ENCODE results near the gene STMP1.

STMP1 gene

GRCh38 chr7:135697276-135698049, 35.1 kb downstream of the STMP1 start:
- no peaks in the 10 kb centered on the region for H3K36me3 ChIP-seq (ENCODE audit: insufficient read depth, low read length)
- no peak overlapping the region for H3K27ac ChIP-seq (ENCODE audit: low read depth, low read length)
- H3K4me3 ChIP-seq (ENCODE audit: low read depth, low read length) = no peak overlapping the region
- no peaks in the 10 kb centered on the region for H3K4me1 ChIP-seq (ENCODE audit: control insufficient read depth, insufficient read depth, low read length, unreplicated experiment)
- no peaks in the 10 kb centered on the region for H3K27me3 ChIP-seq (ENCODE audit: insufficient read depth, low read length)
- H3K79me2 ChIP-seq (ENCODE audit: control insufficient read depth, insufficient read depth, low read length, unreplicated experiment) = no peaks in the 10 kb centered on the region
- H2AFZ ChIP-seq (ENCODE audit: low read length, unreplicated experiment) = no peak overlapping the region

- H3K4me1 ChIP-seq (ENCODE audit: control insufficient read depth, insufficient read depth, low read length, unreplicated experiment) = peaks cover 8% of the 10 kb centered on the region
These were observed 41.8 kb downstream of the STMP1 start for GRCh38 chr7:135704074-135704473.

GRCh38 chr7:135704698-135705097, 42.4 kb downstream of the STMP1 start:
- Histone ChIP-seq H3K79me2 (ENCODE audit: control insufficient read depth, insufficient read depth, low read length, unreplicated experiment) (no peaks in the 10 kb centered on the region), H3K4me3 (ENCODE audit: low read depth, low read length) (no peak overlapping the region), H3K4me1 (ENCODE audit: control insufficient read depth, insufficient read depth, low read length, unreplicated experiment) (peaks cover 8% of the 10 kb centered on the region), H3K36me3 (ENCODE audit: insufficient read depth, low read length) (no peaks in the 10 kb centered on the region), H3K27ac (ENCODE audit: low read depth, low read length) (no peak overlapping the region), H3K27me3 (ENCODE audit: insufficient read depth, low read length) (no peaks in the 10 kb centered on the region), H2AFZ (ENCODE audit: low read length, unreplicated experiment) (no peak overlapping the region)

More at GRCh38 chr7:135704074-135704473, 41.8 kb downstream of the STMP1 start:
- H3K27me3 ChIP-seq (ENCODE audit: insufficient read depth, low read length) = no peaks in the 10 kb centered on the region
- H3K36me3 ChIP-seq (ENCODE audit: insufficient read depth, low read length) = no peaks in the 10 kb centered on the region
- H3K79me2 ChIP-seq (ENCODE audit: control insufficient read depth, insufficient read depth, low read length, unreplicated experiment) = no peaks in the 10 kb centered on the region
- no peak overlapping the region for H3K4me3 ChIP-seq (ENCODE audit: low read depth, low read length)
- H3K27ac ChIP-seq (ENCODE audit: low read depth, low read length) = no peak overlapping the region
- no peak overlapping the region for H2AFZ ChIP-seq (ENCODE audit: low read length, unreplicated experiment)

- H3K27ac ChIP-seq (ENCODE audit: low read depth, low read length) = no peak overlapping the region
- no peaks in the 10 kb centered on the region for H3K79me2 ChIP-seq (ENCODE audit: control insufficient read depth, insufficient read depth, low read length, unreplicated experiment)
- H3K4me3 ChIP-seq (ENCODE audit: low read depth, low read length) = no peak overlapping the region
- no peaks in the 10 kb centered on the region for H3K36me3 ChIP-seq (ENCODE audit: insufficient read depth, low read length)
- H2AFZ ChIP-seq (ENCODE audit: low read length, unreplicated experiment) = no peak overlapping the region
- H3K4me1 ChIP-seq (ENCODE audit: control insufficient read depth, insufficient read depth, low read length, unreplicated experiment) = peaks cover 11% of the 10 kb centered on the region
- H3K27me3 ChIP-seq (ENCODE audit: insufficient read depth, low read length) = no peaks in the 10 kb centered on the region
These were observed 43.9 kb downstream of the STMP1 start for GRCh38 chr7:135706038-135706742.

- H2AFZ ChIP-seq (ENCODE audit: low read length, unreplicated experiment) = no peak overlapping the region
- no peaks in the 10 kb centered on the region for H3K36me3 ChIP-seq (ENCODE audit: insufficient read depth, low read length)
- no peak overlapping the region for H3K27ac ChIP-seq (ENCODE audit: low read depth, low read length)
These were observed 44.7 kb downstream of the STMP1 start for GRCh38 chr7:135706858-135707569.

GRCh38 chr7:135707570-135707966, 45.3 kb downstream of the STMP1 start:
- Histone ChIP-seq H3K36me3 (ENCODE audit: insufficient read depth, low read length) (no peaks in the 10 kb centered on the region), H3K79me2 (ENCODE audit: control insufficient read depth, insufficient read depth, low read length, unreplicated experiment) (no peaks in the 10 kb centered on the region), H3K27ac (ENCODE audit: low read depth, low read length) (no peak overlapping the region), H3K27me3 (ENCODE audit: insufficient read depth, low read length) (no peaks in the 10 kb centered on the region), H2AFZ (ENCODE audit: low read length, unreplicated experiment) (no peak overlapping the region), H3K4me1 (ENCODE audit: control insufficient read depth, insufficient read depth, low read length, unreplicated experiment) (peaks cover 17% of the 10 kb centered on the region), H3K4me3 (ENCODE audit: low read depth, low read length) (no peak overlapping the region)

More at GRCh38 chr7:135706858-135707569, 44.7 kb downstream of the STMP1 start:
- H3K79me2 ChIP-seq (ENCODE audit: control insufficient read depth, insufficient read depth, low read length, unreplicated experiment) = no peaks in the 10 kb centered on the region
- H3K4me1 ChIP-seq (ENCODE audit: control insufficient read depth, insufficient read depth, low read length, unreplicated experiment) = peaks cover 14% of the 10 kb centered on the region
- no peaks in the 10 kb centered on the region for H3K27me3 ChIP-seq (ENCODE audit: insufficient read depth, low read length)
- no peak overlapping the region for H3K4me3 ChIP-seq (ENCODE audit: low read depth, low read length)

- H2AFZ ChIP-seq (ENCODE audit: low read length, unreplicated experiment) = no peak overlapping the region
- no peaks in the 10 kb centered on the region for H3K79me2 ChIP-seq (ENCODE audit: control insufficient read depth, insufficient read depth, low read length, unreplicated experiment)
- H3K36me3 ChIP-seq (ENCODE audit: insufficient read depth, low read length) = no peaks in the 10 kb centered on the region
- H3K4me3 ChIP-seq (ENCODE audit: low read depth, low read length) = no peak overlapping the region
- H3K27ac ChIP-seq (ENCODE audit: low read depth, low read length) = no peak overlapping the region
- no peaks in the 10 kb centered on the region for H3K27me3 ChIP-seq (ENCODE audit: insufficient read depth, low read length)
- peaks cover 21% of the 10 kb centered on the region for H3K4me1 ChIP-seq (ENCODE audit: control insufficient read depth, insufficient read depth, low read length, unreplicated experiment)
These were observed 45.7 kb downstream of the STMP1 start for GRCh38 chr7:135708041-135708440.

- Histone ChIP-seq H3K79me2 (ENCODE audit: control insufficient read depth, insufficient read depth, low read length, unreplicated experiment) (no peaks in the 10 kb centered on the region), H3K27me3 (ENCODE audit: insufficient read depth, low read length) (no peaks in the 10 kb centered on the region), H3K4me1 (ENCODE audit: control insufficient read depth, insufficient read depth, low read length, unreplicated experiment) (peaks cover 31% of the 10 kb centered on the region), H2AFZ (ENCODE audit: low read length, unreplicated experiment) (no peak overlapping the region), H3K4me3 (ENCODE audit: low read depth, low read length) (no peak overlapping the region), H3K36me3 (ENCODE audit: insufficient read depth, low read length) (no peaks in the 10 kb centered on the region), H3K27ac (ENCODE audit: low read depth, low read length) (no peak overlapping the region)
These were observed 47.2 kb downstream of the STMP1 start for GRCh38 chr7:135709508-135709907.

- no peaks in the 10 kb centered on the region for H3K27me3 ChIP-seq (ENCODE audit: insufficient read depth, low read length)
- no peak overlapping the region for H3K4me3 ChIP-seq (ENCODE audit: low read depth, low read length)
- H3K79me2 ChIP-seq (ENCODE audit: control insufficient read depth, insufficient read depth, low read length, unreplicated experiment) = no peaks in the 10 kb centered on the region
- no peaks in the 10 kb centered on the region for H3K36me3 ChIP-seq (ENCODE audit: insufficient read depth, low read length)
- H2AFZ ChIP-seq (ENCODE audit: low read length, unreplicated experiment) = no peak overlapping the region
- no peak overlapping the region for H3K27ac ChIP-seq (ENCODE audit: low read depth, low read length)
- H3K4me1 ChIP-seq (ENCODE audit: control insufficient read depth, insufficient read depth, low read length, unreplicated experiment) = peaks cover 38% of the 10 kb centered on the region
These were observed 48.3 kb downstream of the STMP1 start for GRCh38 chr7:135710417-135711138.

GRCh38 chr7:135711139-135711469, 48.8 kb downstream of the STMP1 start:
- Histone ChIP-seq H3K79me2 (ENCODE audit: control insufficient read depth, insufficient read depth, low read length, unreplicated experiment) (no peaks in the 10 kb centered on the region), H3K36me3 (ENCODE audit: insufficient read depth, low read length) (no peaks in the 10 kb centered on the region), H3K4me1 (ENCODE audit: control insufficient read depth, insufficient read depth, low read length, unreplicated experiment) (peaks cover 44% of the 10 kb centered on the region), H3K4me3 (ENCODE audit: low read depth, low read length) (no peak overlapping the region), H3K27ac (ENCODE audit: low read depth, low read length) (no peak overlapping the region), H2AFZ (ENCODE audit: low read length, unreplicated experiment) (no peak overlapping the region), H3K27me3 (ENCODE audit: insufficient read depth, low read length) (no peaks in the 10 kb centered on the region)
